ENCODE measurements around the gene CHD3.
A peak's percentile ranks its signal among the peaks of the same experiment; 100 is the strongest.

CHD3 gene

DNA sequence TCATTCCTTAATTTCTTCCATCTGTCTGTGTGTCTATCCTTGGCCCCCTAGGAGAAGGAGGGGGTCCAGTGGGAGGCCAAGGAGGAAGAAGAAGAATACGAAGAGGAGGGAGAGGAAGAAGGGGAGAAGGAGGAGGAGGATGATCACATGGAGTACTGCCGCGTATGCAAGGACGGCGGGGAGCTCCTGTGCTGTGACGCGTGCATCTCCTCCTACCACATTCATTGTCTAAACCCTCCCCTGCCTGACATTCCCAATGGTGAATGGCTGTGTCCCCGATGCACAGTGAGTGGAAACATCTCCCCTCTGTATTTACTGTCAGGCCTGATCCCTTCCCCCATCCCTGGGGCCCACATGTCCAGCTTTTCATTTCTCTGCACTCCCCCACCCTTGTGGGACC lies 6.3 kb downstream of the CHD3 start:
- no peak for DNase-seq (ENCODE audit: low spot score)
- TF ChIP-seq, protein P1, sequence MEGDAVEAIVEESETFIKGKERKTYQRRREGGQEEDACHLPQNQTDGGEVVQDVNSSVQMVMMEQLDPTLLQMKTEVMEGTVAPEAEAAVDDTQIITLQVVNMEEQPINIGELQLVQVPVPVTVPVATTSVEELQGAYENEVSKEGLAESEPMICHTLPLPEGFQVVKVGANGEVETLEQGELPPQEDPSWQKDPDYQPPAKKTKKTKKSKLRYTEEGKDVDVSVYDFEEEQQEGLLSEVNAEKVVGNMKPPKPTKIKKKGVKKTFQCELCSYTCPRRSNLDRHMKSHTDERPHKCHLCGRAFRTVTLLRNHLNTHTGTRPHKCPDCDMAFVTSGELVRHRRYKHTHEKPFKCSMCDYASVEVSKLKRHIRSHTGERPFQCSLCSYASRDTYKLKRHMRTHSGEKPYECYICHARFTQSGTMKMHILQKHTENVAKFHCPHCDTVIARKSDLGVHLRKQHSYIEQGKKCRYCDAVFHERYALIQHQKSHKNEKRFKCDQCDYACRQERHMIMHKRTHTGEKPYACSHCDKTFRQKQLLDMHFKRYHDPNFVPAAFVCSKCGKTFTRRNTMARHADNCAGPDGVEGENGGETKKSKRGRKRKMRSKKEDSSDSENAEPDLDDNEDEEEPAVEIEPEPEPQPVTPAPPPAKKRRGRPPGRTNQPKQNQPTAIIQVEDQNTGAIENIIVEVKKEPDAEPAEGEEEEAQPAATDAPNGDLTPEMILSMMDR (IDR thresholded peaks at IDR 0.05; ENCODE audit: extremely low read depth, insufficient read depth, missing control alignments): no peak
- in situ Hi-C loops (cut with MboI; ENCODE audit: low pct_unique_long_range_greater_than_20kb, low sequenced_read_pairs, unreplicated experiment): no loop called here

DNA sequence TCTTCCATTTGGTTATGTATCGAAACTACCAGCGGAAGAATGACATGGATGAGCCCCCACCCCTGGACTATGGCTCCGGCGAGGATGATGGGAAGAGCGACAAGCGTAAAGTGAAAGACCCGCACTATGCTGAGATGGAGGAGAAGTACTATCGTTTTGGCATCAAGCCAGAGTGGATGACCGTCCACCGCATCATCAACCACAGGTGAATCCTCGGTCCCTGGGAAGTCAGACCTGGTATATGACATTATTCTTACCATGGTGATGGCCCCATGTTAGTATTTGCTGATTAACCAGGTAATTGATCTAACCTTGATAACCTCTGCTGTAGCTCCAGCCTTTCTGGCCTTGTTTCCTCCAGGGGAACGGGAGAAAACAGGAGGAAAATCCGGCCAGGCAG lies 8.5 kb downstream of the CHD3 start:
- no peak for DNase-seq (ENCODE audit: low spot score)
- in situ Hi-C loops (cut with MboI; ENCODE audit: low pct_unique_long_range_greater_than_20kb, low sequenced_read_pairs, unreplicated experiment): no loop called here
- TF ChIP-seq, protein P1 (IDR thresholded peaks at IDR 0.05; ENCODE audit: extremely low read depth, insufficient read depth, missing control alignments): no peak

DNA sequence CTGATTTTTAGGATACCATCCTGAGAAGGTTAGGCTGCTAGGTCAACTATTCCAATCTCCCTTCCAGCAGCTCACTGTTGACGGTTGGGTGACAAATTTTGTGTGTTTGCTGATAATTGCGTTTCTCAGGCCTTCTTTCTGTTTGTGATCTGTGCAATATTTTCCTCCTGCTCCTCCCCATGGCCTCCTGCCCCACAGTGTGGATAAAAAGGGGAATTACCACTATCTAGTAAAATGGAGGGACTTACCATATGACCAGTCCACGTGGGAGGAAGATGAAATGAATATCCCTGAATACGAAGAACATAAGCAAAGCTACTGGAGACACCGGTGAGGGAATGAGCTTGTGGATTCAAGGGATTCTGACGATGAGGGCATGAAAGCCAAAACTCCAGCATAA lies 9.2 kb downstream of the CHD3 start:
- DNase-seq (ENCODE audit: low spot score): no peak
- TF ChIP-seq, protein P1 (IDR thresholded peaks at IDR 0.05; ENCODE audit: extremely low read depth, insufficient read depth, missing control alignments): peak; percentile 24
- in situ Hi-C loops (cut with MboI; ENCODE audit: low pct_unique_long_range_greater_than_20kb, low sequenced_read_pairs, unreplicated experiment): no loop called here

DNA sequence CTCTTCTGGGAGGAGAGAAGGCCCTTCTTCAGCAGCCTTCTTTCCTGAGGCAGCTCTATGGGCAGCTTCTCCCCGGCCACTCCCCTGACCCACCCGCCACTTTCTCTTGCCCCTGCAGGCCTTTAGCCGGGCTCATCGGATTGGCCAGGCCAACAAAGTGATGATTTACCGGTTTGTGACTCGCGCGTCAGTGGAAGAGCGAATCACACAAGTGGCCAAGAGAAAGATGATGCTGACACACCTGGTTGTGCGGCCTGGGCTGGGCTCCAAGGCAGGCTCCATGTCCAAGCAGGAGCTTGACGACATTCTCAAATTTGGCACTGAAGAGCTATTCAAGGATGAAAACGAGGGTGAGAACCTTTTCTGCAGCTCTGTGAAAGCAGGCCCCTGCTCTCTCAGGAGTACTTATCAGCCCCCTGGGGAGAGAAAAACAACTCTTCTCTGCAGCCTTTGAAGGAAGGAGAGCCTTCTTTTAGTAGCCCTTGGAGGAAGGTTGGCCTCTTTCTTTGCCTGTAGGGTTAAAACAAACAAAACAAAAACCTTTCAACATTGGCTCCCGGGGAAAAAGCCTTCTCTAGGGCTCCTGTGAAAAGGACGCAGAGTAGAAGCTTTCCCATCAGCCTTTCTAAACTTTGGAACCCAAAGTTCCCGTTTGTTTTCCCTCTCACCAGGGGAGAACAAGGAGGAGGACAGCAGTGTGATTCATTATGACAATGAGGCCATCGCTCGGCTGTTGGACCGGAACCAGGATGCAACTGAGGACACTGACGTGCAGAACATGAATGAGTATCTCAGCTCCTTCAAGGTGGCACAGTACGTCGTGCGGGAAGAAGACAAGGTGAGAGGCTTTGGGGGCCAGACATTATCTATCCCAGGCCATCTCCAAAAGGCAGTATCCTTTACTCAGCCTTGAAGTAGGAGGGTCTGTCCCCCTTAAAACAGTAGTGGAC lies 14.8 kb downstream of the CHD3 start:
- in situ Hi-C loops (cut with MboI; ENCODE audit: low pct_unique_long_range_greater_than_20kb, low sequenced_read_pairs, unreplicated experiment): no loop called here
- DNase-seq (ENCODE audit: low spot score): no peak
- TF ChIP-seq, protein P1 (IDR thresholded peaks at IDR 0.05; ENCODE audit: extremely low read depth, insufficient read depth, missing control alignments): no peak

DNA sequence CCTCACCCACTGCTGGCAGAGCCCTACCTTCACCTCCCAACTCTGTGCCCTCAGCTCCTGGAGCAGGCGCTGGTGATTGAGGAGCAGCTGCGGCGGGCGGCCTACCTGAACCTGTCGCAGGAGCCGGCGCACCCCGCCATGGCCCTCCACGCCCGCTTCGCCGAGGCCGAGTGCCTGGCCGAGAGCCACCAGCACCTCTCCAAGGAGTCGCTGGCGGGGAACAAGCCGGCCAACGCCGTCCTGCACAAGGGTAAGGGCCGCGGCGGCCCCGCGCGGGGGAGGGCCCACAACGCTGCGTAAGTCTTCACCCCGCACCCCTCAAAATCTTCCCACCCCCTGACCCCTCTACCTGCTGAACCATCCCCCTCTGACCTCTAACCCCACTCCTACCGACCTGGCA lies 20.5 kb downstream of the CHD3 start:
- in situ Hi-C loops (cut with MboI; ENCODE audit: low pct_unique_long_range_greater_than_20kb, low sequenced_read_pairs, unreplicated experiment): no loop called here
- TF ChIP-seq, protein P1 (IDR thresholded peaks at IDR 0.05; ENCODE audit: extremely low read depth, insufficient read depth, missing control alignments): no peak
- DNase-seq (ENCODE audit: low spot score): no peak

DNA sequence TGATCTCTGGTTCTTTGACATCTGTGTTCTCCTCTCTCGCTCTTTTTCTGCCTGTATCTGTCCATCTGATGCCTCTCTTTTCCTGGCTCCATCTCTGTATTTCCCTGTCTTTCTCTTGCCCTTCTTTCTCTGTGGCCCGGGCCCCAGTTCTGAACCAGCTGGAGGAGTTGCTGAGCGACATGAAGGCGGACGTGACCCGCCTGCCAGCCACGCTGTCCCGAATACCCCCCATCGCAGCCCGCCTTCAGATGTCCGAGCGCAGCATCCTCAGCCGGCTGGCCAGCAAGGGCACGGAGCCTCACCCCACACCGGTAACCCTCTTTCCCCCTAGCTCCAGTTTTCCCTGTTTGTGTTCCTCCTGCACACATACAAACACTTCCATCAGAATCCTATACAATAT lies 21.7 kb downstream of the CHD3 start:
- in situ Hi-C loops (cut with MboI; ENCODE audit: low pct_unique_long_range_greater_than_20kb, low sequenced_read_pairs, unreplicated experiment): loop anchor here (10.0 kb wide), 1 partner anchor 75 kb away; no protein-coding TSS in a partner anchor
- TF ChIP-seq, protein P1 (IDR thresholded peaks at IDR 0.05; ENCODE audit: extremely low read depth, insufficient read depth, missing control alignments): no peak
- DNase-seq (ENCODE audit: low spot score): no peak
